GM18505 (cell line): ENCODE results near the gene NF1.
"Not testable (repeated sequence)": the region's sequence is repeated elsewhere in the genome, so short reads cannot be mapped to it uniquely, and the experiment has no call there.

Experiments used
- ATAC-seq: cut with Tn5 transposase; IDR thresholded peaks from one replicate; pipeline ENCODE4 v1.9.1; 2021; ENCODE audit not compliant: unreplicated experiment
- POLR2A ChIP-seq: IDR thresholded peaks from 4 replicates; pipeline ENCODE4 v1.6.1; 2011; ENCODE audit warnings: borderline replicate concordance; ENCODE audit not compliant: insufficient read depth, insufficient read length; ENCODE audit errors: extremely low read depth

The NF1 gene

DNA sequence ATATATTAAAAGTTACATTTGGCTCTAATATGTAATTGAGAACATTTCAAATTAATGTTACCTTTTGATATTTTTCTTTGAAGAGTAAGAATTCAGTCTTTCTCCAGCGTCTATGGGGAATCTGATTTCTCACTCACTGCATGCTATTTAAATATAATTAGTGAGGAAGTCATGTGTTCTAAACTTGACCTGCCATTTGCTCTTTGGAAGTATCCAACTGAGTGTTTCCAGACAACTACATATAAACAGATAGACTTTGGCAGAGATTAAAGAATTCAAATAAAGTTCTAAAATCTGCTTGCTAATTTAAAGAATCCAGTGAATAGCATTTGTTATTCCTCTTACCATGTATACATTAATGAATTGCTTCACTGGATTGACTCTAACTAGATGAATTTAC lies 178.7 kb downstream of the NF1 start:
- TF ChIP-seq POLR2A, result no peak
- ATAC-seq, result no peak

DNA sequence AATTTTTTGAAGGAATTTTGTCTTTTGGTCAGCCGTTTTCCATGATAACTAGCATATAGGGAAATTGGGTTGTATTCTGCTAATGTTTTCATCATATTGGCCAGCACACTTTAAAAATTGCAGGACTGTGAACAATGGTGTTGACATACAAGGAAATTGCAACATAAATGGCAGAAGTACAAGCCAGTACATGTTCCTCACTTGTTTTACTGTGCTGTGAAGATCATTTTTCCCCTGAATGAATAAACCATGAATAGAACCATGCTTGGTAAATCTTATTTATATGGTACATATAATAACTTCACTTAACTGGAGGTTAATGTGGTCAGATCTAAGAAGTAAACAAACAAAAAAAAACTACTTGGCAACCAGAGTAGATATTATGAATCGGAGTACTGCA lies 179.5 kb downstream of the NF1 start:
- ATAC-seq, result no peak
- TF ChIP-seq POLR2A, result no peak

DNA sequence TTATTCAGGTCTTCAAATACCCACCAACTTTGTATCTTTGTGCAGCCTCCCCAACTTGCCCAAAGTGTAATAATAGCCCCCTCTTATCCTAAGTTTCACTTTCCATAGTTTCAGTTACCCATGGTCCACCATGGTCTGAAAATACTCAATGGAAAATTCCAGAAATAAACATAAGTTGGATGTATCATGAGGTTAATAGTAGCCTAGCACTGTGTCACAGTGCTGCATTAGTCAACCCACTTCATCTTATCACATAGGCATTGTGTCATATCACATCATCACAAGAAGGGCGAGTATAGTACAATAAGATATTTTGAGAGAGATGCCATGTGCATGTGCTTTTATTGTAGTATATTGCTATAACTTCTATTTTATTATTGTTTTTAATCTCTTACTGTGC lies 180.3 kb downstream of the NF1 start:
- no peak for TF ChIP-seq POLR2A
- ATAC-seq, result no peak

DNA sequence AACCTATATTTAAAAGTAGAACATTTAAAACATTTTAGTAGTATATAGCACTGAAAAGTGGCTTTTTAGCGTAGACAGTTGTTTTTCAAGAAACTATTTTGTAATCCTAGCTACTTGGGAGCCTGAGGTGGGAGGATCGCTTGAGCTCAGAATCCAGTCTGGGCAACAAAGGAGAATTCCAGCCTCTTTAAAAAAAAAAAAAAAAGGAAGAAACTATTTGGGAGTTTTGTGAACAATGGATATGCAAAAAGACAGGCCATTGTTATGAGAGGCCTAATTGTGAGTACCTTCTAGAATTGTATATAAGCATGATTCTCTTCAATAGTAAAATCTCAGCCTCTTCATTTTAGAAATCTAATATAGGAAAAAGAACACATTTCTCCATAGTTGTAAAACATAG lies 184.6 kb downstream of the NF1 start:
- no peak for ATAC-seq
- no peak for TF ChIP-seq POLR2A

DNA sequence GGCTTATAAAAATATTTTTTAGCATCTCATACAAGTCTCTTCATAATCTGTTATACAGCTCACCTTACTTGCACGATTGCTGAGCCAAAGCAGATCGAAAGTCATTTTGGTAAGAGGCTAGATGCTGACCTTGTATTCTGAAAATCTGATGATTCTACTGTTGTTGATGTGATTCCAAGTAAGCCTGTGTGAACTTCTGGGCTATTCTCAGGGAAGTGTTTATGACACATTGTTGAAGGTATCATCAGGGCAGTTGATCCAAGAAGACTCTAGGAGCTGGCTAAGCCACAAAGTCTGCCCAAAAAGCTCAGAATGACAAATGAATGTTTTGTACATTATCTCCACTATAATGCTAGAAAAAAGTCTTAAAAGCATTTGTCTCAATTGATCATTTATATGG lies 186.3 kb downstream of the NF1 start:
- no peak for ATAC-seq
- TF ChIP-seq POLR2A, result no peak

DNA sequence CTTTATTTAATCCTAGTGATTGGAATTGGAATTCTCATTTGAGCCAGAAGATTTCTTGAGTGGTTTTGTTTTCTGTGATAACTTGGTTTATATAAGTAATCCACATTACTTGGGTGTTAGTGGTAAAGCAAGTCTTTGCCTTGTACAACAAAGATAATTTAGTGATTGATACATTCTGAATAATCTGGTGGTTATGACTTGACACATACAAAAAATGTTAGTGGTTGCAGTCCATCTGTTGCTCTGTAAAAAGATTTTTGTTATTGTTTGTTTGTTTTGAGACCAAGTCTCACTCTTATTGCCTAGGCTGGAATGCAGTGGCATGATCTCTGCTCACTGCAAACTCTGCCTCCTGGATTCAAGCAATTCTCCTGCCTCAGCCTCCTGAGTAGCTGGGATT lies 189.1 kb downstream of the NF1 start:
- TF ChIP-seq POLR2A, result no peak
- ATAC-seq, result no peak

DNA sequence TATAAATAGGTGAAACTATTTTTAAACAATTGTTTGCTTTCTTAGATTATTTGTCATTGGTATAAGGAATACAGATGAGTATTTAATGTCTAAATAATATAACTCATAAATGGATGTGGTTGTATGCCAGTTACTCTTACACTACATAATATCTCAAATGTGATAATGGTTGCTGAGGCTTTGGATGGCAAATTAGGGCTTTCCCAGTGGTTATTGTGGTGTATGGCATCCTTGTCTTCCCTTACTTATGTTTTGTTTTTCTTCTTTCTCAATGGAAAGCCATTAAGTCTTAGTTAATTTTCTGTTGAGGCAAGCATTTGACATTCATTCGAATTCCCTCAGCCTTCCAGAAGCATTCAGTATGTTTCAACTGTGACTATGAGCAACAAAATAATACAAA lies 191.8 kb downstream of the NF1 start:
- TF ChIP-seq POLR2A, result no peak
- ATAC-seq, result no peak

DNA sequence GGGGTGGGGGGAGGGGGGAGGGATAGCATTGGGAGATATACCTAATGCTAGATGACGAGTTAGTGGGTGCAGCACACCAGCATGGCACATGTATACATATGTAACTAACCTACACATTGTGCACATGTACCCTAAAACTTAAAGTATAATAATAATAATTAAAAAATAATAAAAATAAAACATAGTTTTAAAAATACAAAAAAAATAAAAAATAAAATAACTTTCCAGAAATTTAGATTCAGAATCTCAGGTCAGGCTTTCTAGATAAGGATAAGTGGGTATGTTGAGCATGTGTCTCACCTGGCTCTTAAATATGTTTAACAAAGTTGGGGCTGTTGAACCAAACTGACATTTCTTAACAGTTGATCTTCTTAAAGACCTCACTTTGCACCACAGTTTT lies 193.2 kb downstream of the NF1 start:
- not testable (repeated sequence) for ATAC-seq

DNA sequence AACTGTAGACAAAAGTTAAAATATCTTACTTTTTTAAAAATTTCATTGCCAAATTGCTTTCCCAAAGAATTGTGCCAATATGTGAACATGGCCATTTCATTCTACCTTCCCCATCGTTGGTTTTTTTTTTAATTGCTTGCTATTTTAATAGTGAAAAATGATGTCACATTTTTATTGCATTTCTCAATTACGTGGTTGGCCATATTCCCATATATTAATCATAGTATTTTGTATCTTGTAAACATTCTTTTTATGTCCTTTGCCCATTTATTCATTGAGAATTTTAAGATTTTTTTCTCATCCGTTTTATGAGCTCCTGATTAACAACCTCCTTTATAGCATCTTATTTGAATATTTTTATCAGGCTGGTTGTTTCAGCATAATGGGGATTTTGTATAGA lies 195.0 kb downstream of the NF1 start:
- TF ChIP-seq POLR2A, result no peak
- no peak for ATAC-seq

DNA sequence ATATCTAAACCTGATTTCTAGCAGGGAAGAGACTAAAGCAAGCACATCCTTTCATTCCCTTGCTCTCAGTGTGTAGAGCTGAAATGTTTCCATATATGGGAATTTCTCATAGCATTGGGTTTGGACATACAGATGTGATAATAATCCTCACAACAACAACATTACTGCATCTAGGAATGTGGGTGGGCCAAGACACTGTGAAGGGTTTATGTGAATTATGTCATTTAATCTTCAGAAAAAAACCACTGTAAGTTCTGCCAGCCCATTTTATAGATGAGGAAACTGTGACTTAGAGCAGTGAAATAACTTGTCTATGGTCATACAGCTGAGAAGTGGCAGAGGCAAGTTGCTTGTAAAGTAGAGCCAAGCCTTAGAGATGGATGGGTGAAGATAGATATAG lies 197.0 kb downstream of the NF1 start:
- no peak for TF ChIP-seq POLR2A
- ATAC-seq, result no peak

DNA sequence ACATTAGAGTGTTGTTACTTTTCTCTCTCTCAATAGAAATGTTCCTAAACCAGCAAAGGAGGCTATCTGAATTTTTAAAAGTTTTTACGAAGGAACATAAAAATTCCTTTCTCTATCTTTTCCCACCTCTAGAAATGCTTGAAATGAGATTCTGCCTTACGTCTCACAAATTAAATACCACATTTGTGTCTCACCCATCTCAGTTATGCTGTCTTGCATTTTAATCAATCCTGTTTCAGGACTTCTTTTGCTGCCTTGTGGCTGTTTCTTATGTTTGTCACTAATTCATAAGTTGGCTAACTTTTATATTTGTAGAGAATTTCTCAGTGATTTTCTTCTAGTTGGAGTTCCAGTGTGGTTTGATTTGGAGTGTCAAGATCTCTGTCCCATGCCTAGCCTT lies 198.8 kb downstream of the NF1 start:
- TF ChIP-seq POLR2A, result no peak
- no peak for ATAC-seq

DNA sequence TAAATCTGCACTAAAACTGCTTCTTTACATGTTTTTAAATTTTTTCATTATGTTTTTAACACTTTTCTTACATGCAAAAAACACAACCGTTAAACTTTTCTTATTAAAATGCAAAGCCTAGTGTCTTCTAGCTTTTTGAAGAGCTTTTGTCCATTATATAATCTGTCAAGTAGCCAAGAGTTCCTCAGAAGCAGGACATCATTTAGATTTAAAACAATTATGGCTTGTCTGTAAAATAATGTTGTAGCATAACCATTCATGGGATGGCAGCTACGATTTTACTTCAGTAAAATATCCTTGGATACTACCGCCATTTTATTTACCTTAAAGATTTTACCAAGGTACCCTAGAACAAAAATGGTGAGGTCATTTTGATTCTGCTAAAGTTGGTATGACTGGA lies 199.5 kb downstream of the NF1 start:
- ATAC-seq, result no peak
- no peak for TF ChIP-seq POLR2A

DNA sequence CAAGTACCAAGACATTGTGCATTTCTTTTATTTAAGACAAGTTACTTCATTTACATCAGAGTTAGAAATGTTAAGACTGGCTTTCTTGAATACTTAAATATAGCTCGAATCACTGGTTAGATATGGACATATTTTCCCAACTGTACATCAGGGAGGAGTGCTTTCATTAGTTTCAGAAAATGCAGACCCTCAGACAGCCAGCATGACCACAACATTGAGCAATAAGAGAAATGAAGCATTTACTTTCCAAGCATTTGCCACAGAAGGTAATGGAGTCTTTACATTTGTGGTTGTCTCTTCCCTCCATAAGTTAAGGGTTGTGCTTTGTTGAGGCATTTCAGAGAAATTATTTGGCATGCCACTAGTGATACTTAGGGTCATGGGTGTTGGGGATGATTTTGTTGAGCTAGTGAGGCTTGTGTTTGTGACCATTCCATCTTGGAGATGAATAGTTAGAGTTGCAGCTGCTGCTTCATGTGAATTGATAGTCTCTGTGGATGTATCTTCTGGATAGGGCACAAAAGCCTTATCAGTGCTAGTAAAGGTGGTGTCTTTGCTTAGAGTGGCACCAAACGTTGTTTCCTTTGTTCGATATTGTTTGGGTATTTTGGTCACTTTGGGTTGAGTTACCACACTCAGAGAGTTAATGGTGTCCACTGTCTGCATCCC lies 200.2 kb downstream of the NF1 start:
- TF ChIP-seq POLR2A, result no peak

DNA sequence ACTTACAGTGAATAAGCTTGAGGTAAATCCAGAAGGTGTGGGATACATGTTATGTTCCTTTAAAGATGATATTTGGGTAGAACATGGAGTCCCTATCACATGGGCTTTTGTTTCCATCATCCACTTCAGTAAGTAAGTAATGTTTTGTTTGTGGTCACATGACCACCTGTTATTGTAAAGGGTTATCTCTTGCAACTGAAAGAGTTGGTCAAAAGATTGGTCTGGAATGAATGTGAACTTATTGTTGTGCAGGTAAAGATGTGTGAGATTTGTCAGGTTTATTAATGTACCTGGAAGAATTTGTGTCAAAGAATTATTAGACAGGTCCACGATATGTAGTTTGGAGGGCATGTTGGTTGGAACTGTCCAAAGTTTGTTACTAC lies 200.7 kb downstream of the NF1 start:
- TF ChIP-seq POLR2A, result no peak
- no peak for ATAC-seq

More for the DNA sequence above, 200.2 kb downstream of the NF1 start:
- no peak for ATAC-seq

DNA sequence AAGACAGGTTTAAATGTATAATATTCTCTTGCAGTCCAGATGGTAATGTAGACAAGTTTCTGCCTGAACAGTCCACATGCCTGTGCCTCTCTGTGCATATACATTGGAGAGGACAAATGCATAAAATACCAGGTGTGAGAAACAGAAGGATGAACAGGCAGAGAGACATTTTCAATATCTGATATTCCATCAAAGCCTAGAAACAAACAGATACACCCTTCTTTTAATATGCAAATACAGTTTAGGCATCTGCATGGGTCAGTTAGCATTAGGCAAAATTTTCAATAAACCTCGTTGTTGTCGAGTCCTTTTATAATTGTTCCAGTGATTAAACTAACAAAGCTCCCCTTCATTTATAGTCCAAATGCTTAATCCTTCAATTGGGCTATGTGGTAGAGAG lies 201.4 kb downstream of the NF1 start:
- TF ChIP-seq POLR2A, result no peak
- ATAC-seq, result no peak
